HUES64 (cell line): ENCODE data around the gene PDZD2.
A peak's percentile ranks its signal among the peaks of the same experiment; 100 is the strongest.

Experiments used
- H3K27ac ChIP-seq: 2 replicates; pipeline ENCODE4 v1.7.0; 2013; ENCODE audit warnings: low read depth, low read length, inconsistent platforms
- H3K27me3 ChIP-seq: 2 replicates; pipeline ENCODE4 v1.6.1; 2013; ENCODE audit warnings: mild to moderate bottlenecking, low read length; ENCODE audit not compliant: insufficient read depth
- H3K36me3 ChIP-seq: 2 replicates; pipeline ENCODE4 v1.6.1; 2013; ENCODE audit warnings: mild to moderate bottlenecking, low read length; ENCODE audit not compliant: insufficient read depth
- H3K4me1 ChIP-seq: 2 replicates; pipeline ENCODE4 v1.6.1; 2013; ENCODE audit warnings: mild to moderate bottlenecking, low read length, moderate library complexity; ENCODE audit not compliant: insufficient read depth
- H3K4me3 ChIP-seq: 2 replicates; pipeline ENCODE4 v1.5.1; 2013; ENCODE audit warnings: mild to moderate bottlenecking, low read length, moderate library complexity
- H3K9ac ChIP-seq: 2 replicates; pipeline ENCODE4 v1.6.1; 2013; ENCODE audit warnings: mild to moderate bottlenecking, low read depth, low read length
- H3K9me3 ChIP-seq: 2 replicates; pipeline ENCODE4 v1.6.1; 2013; ENCODE audit warnings: low read depth, low read length; ENCODE audit not compliant: insufficient read depth
- WGBS: fragments of 150-250, 120-280 bp; methylation state at CpG from one replicate; pipeline ENCODE4 v1.1.7; 2013; ENCODE audit warnings: missing lambda C conversion rate; 5-methylcytosine and 5-hydroxymethylcytosine counted together

The PDZD2 gene

GRCh38 chr5:31638345-31638744 is 586 bp upstream of the PDZD2 start:
- H3K9me3 ChIP-seq, result no peaks in the 10 kb centered on the region
- peaks cover 47% of the 10 kb centered on the region for H3K27me3 ChIP-seq
- H3K4me3 ChIP-seq, result peak overlapping the region; percentile 65
- no peaks in the 10 kb centered on the region for H3K36me3 ChIP-seq
- 42% methylated on average over 9 of the region's 9 CpGs for WGBS
- peaks cover 12% of the 10 kb centered on the region; the same call in 1 of the 2 replicates for H3K4me1 ChIP-seq
- H3K9ac ChIP-seq, result peak overlapping the region; percentile 45; the same call in 1 of the 2 replicates
- no peak overlapping the region; the same call in 1 of the 2 replicates for H3K27ac ChIP-seq

DNA sequence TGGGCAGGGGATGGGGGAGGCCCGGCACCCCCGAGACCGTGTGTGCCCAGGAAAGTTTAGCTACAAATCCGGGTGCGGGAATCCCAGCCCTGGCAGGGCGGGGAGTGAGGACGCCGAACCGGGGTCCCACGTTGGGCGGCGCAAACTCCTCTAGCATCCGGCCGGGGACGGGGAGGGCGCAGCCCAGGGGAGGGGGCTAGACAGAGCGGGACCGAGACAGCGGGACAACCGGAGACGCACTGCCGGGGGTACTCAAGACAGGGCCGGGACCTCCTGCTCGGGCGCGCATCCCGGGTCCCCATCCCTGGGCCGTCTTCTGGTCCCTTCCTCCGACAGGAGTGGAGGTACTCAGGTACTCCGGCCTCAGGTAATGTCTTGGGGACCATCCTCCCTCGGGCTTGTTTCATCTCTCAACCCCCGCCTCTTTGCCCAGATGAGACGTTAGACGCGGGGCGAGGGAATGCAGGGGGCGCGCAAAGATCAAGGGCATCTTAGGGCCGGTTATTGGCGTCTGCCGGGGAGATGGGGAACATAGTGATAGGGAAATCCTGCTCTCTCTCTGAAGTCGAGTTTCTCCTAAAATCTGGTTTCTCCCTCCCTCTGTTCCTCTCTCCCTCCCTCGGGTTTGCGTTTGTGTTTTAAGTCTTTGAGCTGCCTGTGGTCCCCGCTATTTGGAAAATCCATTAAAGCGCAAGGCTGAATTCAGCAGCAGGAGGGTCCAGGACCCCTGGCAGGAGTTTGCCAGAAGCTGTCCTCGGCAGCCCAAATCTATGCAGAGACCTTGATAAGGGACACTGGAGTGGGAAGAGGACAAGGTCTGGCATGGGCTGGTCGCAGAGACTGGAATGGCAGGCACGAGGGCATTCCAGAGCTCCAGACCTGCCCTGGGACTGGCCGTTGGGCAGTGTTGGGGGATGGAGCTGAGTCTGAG is 815 bp downstream of the PDZD2 start:
- H3K9ac ChIP-seq, result peak overlapping the region; percentile 45; the same call in 1 of the 2 replicates

DNA sequence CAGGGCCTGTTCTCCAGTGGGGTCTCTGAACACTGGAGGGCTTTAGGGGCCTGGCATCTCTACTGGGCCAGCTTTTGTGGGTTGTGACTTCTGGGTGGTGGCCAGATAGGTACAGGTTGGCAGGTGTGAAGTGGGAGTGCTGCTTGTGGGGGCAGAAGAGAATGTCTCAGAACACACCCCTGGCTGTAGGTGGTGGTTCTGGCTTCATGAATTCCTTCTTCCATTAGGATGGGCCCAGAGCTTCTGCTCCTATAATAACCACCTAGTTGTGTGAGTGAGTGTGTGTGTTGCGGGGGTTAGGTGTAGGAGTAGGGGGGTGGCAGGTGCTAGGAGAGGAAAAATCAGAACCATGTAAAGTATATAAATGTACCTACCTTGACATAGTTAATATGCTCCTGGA is 1.6 kb downstream of the PDZD2 start:
- Histone ChIP-seq H3K27ac (no peak overlapping the region), H3K27me3 (peaks cover 47% of the 10 kb centered on the region), H3K4me1 (peaks cover 12% of the 10 kb centered on the region; the same call in 1 of the 2 replicates), H3K4me3 (no peak overlapping the region), H3K9ac (no peak overlapping the region), H3K9me3 (no peaks in the 10 kb centered on the region), H3K36me3 (no peaks in the 10 kb centered on the region)
- no CpG with 5 or more reads among the region's 1 CpG for WGBS

More for the DNA sequence above, 815 bp downstream of the PDZD2 start:
- Histone ChIP-seq H3K27ac (no peak overlapping the region), H3K27me3 (peaks cover 47% of the 10 kb centered on the region), H3K4me3 (peak overlapping the region; percentile 65), H3K4me1 (peaks cover 12% of the 10 kb centered on the region; the same call in 1 of the 2 replicates), H3K36me3 (no peaks in the 10 kb centered on the region), H3K9me3 (no peaks in the 10 kb centered on the region)
- 3% methylated on average over 50 of the region's 50 CpGs for WGBS

DNA sequence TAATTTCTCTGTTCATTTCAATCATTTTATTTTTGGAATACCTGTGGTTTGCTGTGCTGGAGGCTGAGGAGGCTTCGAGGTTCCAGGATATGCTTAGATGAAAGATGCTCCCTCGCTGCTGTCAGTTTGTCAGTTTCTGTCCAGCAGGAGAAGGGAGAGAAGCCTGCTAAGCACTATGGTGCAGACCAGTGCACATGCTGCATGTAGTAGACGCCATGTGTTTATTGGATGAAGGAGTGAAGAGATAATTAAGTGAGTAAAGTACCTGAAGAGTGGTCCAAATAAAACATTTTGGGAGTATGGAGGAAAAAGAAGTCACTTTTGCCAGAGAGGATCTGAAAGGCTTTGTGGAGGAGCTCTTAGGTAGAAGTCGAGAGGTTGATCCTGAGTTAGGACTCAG is 2.1 kb downstream of the PDZD2 start:
- Histone ChIP-seq H3K36me3 (no peaks in the 10 kb centered on the region), H3K4me1 (peaks cover 12% of the 10 kb centered on the region; the same call in 1 of the 2 replicates), H3K9ac (no peak overlapping the region), H3K4me3 (no peak overlapping the region), H3K27ac (no peak overlapping the region), H3K9me3 (no peaks in the 10 kb centered on the region), H3K27me3 (peaks cover 47% of the 10 kb centered on the region)
- 89% methylated on average over 4 of the region's 4 CpGs for WGBS

DNA sequence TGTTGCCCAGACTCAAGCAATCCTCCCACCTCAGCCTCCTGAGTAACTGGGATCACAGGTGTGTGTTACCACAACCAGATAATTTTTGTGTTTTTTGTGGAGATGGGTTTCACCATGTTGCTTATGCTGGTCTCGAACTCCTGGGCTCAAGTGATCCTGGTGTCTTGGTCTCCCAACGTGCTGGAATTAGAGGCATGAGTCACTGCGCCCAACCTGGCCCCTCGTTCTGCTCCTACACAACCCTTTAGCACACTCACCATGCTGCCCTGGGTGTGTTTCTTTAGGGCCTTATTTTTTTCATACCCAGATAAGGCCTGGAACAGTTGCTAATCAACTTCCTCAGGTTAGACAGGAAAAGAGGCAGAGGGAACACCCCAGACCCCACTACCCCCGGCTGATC is 2.6 kb downstream of the PDZD2 start:
- Histone ChIP-seq H3K36me3 (no peaks in the 10 kb centered on the region), H3K9ac (no peak overlapping the region), H3K27ac (no peak overlapping the region), H3K4me1 (0 out of 2 replicates have a peak, but pooled peaks cover 8% of the 10 kb centered on the region), H3K27me3 (peaks cover 47% of the 10 kb centered on the region), H3K4me3 (no peak overlapping the region), H3K9me3 (no peaks in the 10 kb centered on the region)
- 85% methylated on average over 5 of the region's 5 CpGs for WGBS

- Histone ChIP-seq H3K9ac (no peak overlapping the region), H3K4me3 (no peak overlapping the region), H3K4me1 (no peaks in the 10 kb centered on the region), H3K27me3 (peaks cover 20% of the 10 kb centered on the region), H3K27ac (no peak overlapping the region), H3K36me3 (no peaks in the 10 kb centered on the region), H3K9me3 (no peaks in the 10 kb centered on the region)
- WGBS, result 80% methylated on average over 10 of the region's 11 CpGs
Observed at GRCh38 chr5:31645420-31646081, 6.6 kb downstream of the PDZD2 start.

GRCh38 chr5:31648326-31648725 is 9.4 kb downstream of the PDZD2 start:
- no peaks in the 10 kb centered on the region for H3K27me3 ChIP-seq
- H3K9me3 ChIP-seq, result no peaks in the 10 kb centered on the region
- H3K36me3 ChIP-seq, result no peaks in the 10 kb centered on the region
- 89% methylated on average over 5 of the region's 6 CpGs for WGBS
- H3K27ac ChIP-seq, result no peak overlapping the region
- H3K9ac ChIP-seq, result no peak overlapping the region
- H3K4me1 ChIP-seq, result no peaks in the 10 kb centered on the region
- H3K4me3 ChIP-seq, result no peak overlapping the region

GRCh38 chr5:31651241-31651640 is 12.3 kb downstream of the PDZD2 start:
- 100% methylated on average over 1 of the region's 3 CpGs for WGBS
- Histone ChIP-seq H3K4me1 (0 out of 2 replicates have a peak, but pooled peaks cover 4% of the 10 kb centered on the region), H3K36me3 (no peaks in the 10 kb centered on the region), H3K9me3 (no peaks in the 10 kb centered on the region), H3K27ac (no peak overlapping the region), H3K27me3 (no peaks in the 10 kb centered on the region), H3K9ac (no peak overlapping the region), H3K4me3 (no peak overlapping the region)

DNA sequence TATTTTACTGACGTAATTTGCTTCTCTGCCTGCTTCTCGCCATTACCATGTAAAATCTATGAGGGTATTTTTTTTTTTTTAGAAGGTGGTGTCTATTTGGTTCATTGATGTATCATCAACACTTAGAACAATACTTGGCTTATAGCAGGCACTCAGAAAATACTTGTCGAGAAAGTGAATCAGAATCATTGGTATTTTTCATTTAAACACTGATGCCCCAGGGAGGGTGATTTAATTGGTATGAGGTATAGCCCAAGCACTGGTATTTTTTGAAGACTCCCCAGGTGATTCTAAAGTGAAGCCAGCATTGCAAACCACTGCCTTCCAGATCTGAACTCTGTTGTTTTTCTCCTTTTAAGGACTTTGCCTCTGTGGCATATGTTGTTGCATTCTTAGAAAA is 16.6 kb downstream of the PDZD2 start:
- no peak overlapping the region for H3K9ac ChIP-seq
- no peaks in the 10 kb centered on the region for H3K36me3 ChIP-seq
- no peaks in the 10 kb centered on the region for H3K27me3 ChIP-seq
- H3K9me3 ChIP-seq, result no peaks in the 10 kb centered on the region
- H3K27ac ChIP-seq, result no peak overlapping the region
- 98% methylated on average over 3 of the region's 3 CpGs for WGBS
- H3K4me1 ChIP-seq, result peaks cover 13% of the 10 kb centered on the region
- no peak overlapping the region for H3K4me3 ChIP-seq

GRCh38 chr5:31656806-31657205 is 17.9 kb downstream of the PDZD2 start:
- Histone ChIP-seq H3K9me3 (no peaks in the 10 kb centered on the region), H3K9ac (no peak overlapping the region), H3K4me1 (peaks cover 13% of the 10 kb centered on the region), H3K27me3 (no peaks in the 10 kb centered on the region), H3K4me3 (no peak overlapping the region), H3K27ac (no peak overlapping the region), H3K36me3 (no peaks in the 10 kb centered on the region)
- 76% methylated on average over 4 of the region's 4 CpGs for WGBS

GRCh38 chr5:31657315-31657979 is 18.5 kb downstream of the PDZD2 start:
- H3K4me1 ChIP-seq, result peaks cover 13% of the 10 kb centered on the region
- H3K36me3 ChIP-seq, result no peaks in the 10 kb centered on the region
- WGBS, result 91% methylated on average over 11 of the region's 11 CpGs
- no peak overlapping the region for H3K9ac ChIP-seq
- no peaks in the 10 kb centered on the region for H3K27me3 ChIP-seq
- H3K27ac ChIP-seq, result no peak overlapping the region
- no peak overlapping the region for H3K4me3 ChIP-seq
- H3K9me3 ChIP-seq, result no peaks in the 10 kb centered on the region
